H1 (cell line): Measurements from ENCODE around the gene SOCS7. TPM values are rescaled to one million over a fixed set of nuclear protein-coding genes. Genes with fewer than 3 reads are reported as not detected.

ENCODE experiments used
- CBX5 ChIP-seq: fragments of 300-800, 300-1000 bp; sonication (generic); IDR thresholded peaks from 2 replicates; pipeline ENCODE4 v1.7.1; 2016; ENCODE audit warnings: antibody characterized with exemption, low read length, low read depth
- CREB1 ChIP-seq: IDR thresholded peaks from 2 replicates; pipeline ENCODE4 v1.6.1; 2012; ENCODE audit warnings: inconsistent platforms
- JUN ChIP-seq: IDR thresholded peaks from 2 replicates; pipeline ENCODE4 v1.6.1; 2011; ENCODE audit warnings: low read depth, mild to moderate bottlenecking, improper control_type of control experiment, low read length
- MAFK ChIP-seq: IDR thresholded peaks from 2 replicates; pipeline ENCODE4 v1.6.1; 2012; ENCODE audit warnings: low read depth, mild to moderate bottlenecking, improper control_type of control experiment, low read length
- POLR2A ChIP-seq, 2 experiments: IDR thresholded peaks; 1 replicate in 1 of 2; 2 replicates in 1 of 2; pipeline ENCODE4 v1.6.1; 2011; ENCODE audit warnings: low read depth in 2 of 2, low read length in 2 of 2, mild to moderate bottlenecking in 2 of 2; ENCODE audit errors: control extremely low read depth in 1 of 2
- SIN3A ChIP-seq, 2 experiments: IDR thresholded peaks in 1 of 2; conservative IDR thresholded peaks in 1 of 2; 2 replicates each; pipeline ENCODE4 v1.6.1; 2011 to 2012; ENCODE audit warnings: low read length in 2 of 2, improper control_type of control experiment in 1 of 2, low read depth in 1 of 2, mild to moderate bottlenecking in 1 of 2
- SP2 ChIP-seq: IDR thresholded peaks from 2 replicates; pipeline ENCODE4 v1.6.1; 2012; ENCODE audit warnings: mild to moderate bottlenecking, low read length, inconsistent platforms
- TAF7 ChIP-seq: optimal IDR thresholded peaks from 2 replicates; pipeline ENCODE3; 2011; ENCODE audit warnings: low read depth, mild to moderate bottlenecking, inconsistent platforms, low read length, moderate library complexity, borderline replicate concordance
- TCF12 ChIP-seq: IDR thresholded peaks from 2 replicates; pipeline ENCODE4 v1.6.1; 2011; ENCODE audit warnings: low read depth, mild to moderate bottlenecking, low read length
- TEAD4 ChIP-seq: IDR thresholded peaks from 2 replicates; pipeline ENCODE4 v1.6.1; 2012; ENCODE audit warnings: low read depth, low read length, inconsistent platforms, mixed read lengths
- polyA plus RNA-seq, 7 experiments: library from polyadenylated mRNA; depleted of rRNA in 3 of 7; stranded (reverse) in 5 of 7; unstranded in 2 of 7; fragments of >200 nt in 5 of 7; fragments of 200-250 nt in 2 of 7; gene quantifications; 1 replicate in 5 of 7; 2 replicates in 1 of 7; 4 replicates in 1 of 7; pipeline versions ENCODE4 v1.2.1 to v1.2.3, GENCODE V29; 2011 to 2013; ENCODE audit warnings: missing spikeins in 2 of 7, mixed read lengths in 2 of 7
- total RNA-seq: library from RNA; stranded (reverse); fragmentation: NEBNext Ultra II Directional; extraction: Animal tissue kit (Norgen Biotek cat#: 25700); gene quantifications from 2 replicates; pipeline ENCODE4 v1.2.1, GENCODE V29; 2021
- TF ChIP-seq, protein P1 (sequence below): fragments of 300-600 bp; sonication (generic); IDR thresholded peaks from 2 replicates; pipeline ENCODE4 v1.7.1; 2012; ENCODE audit warnings: low read length, moderate library complexity, mild to moderate bottlenecking, inconsistent platforms; ENCODE audit not compliant: insufficient replicate concordance
- TF ChIP-seq, protein P2 (sequence below): IDR thresholded peaks from 2 replicates; pipeline ENCODE4 v1.6.1; 2011; ENCODE audit warnings: low read length, improper control_type of control experiment

The SOCS7 gene
- total and polyA plus RNA-seq, 2 of the 8 experiments (the other 6 are each of a cell fraction or from before 2014, with no cell fraction given), result 13.5 to 26.9 TPM

DNA sequence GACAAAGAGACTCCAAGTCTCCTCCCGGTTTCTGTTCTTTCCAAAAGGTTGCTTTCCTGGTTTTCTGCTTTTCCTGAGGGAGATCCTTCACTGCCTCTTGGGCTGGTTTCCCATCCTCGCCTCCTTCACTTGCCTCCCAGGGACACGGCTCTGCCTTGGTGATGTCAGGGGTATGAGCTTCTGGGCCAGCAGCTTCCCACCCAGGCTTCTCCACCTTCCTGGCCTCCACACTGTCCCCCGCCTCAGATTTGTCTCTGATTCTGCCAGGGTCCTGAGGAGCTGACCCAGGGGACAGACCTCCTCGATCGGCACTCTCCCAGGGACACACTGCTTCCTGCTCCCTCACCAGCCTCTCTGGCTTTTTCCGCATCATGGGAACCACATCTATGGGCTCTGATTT is 22.4 kb upstream of the SOCS7 start (continued):
- TF ChIP-seq, protein P1, sequence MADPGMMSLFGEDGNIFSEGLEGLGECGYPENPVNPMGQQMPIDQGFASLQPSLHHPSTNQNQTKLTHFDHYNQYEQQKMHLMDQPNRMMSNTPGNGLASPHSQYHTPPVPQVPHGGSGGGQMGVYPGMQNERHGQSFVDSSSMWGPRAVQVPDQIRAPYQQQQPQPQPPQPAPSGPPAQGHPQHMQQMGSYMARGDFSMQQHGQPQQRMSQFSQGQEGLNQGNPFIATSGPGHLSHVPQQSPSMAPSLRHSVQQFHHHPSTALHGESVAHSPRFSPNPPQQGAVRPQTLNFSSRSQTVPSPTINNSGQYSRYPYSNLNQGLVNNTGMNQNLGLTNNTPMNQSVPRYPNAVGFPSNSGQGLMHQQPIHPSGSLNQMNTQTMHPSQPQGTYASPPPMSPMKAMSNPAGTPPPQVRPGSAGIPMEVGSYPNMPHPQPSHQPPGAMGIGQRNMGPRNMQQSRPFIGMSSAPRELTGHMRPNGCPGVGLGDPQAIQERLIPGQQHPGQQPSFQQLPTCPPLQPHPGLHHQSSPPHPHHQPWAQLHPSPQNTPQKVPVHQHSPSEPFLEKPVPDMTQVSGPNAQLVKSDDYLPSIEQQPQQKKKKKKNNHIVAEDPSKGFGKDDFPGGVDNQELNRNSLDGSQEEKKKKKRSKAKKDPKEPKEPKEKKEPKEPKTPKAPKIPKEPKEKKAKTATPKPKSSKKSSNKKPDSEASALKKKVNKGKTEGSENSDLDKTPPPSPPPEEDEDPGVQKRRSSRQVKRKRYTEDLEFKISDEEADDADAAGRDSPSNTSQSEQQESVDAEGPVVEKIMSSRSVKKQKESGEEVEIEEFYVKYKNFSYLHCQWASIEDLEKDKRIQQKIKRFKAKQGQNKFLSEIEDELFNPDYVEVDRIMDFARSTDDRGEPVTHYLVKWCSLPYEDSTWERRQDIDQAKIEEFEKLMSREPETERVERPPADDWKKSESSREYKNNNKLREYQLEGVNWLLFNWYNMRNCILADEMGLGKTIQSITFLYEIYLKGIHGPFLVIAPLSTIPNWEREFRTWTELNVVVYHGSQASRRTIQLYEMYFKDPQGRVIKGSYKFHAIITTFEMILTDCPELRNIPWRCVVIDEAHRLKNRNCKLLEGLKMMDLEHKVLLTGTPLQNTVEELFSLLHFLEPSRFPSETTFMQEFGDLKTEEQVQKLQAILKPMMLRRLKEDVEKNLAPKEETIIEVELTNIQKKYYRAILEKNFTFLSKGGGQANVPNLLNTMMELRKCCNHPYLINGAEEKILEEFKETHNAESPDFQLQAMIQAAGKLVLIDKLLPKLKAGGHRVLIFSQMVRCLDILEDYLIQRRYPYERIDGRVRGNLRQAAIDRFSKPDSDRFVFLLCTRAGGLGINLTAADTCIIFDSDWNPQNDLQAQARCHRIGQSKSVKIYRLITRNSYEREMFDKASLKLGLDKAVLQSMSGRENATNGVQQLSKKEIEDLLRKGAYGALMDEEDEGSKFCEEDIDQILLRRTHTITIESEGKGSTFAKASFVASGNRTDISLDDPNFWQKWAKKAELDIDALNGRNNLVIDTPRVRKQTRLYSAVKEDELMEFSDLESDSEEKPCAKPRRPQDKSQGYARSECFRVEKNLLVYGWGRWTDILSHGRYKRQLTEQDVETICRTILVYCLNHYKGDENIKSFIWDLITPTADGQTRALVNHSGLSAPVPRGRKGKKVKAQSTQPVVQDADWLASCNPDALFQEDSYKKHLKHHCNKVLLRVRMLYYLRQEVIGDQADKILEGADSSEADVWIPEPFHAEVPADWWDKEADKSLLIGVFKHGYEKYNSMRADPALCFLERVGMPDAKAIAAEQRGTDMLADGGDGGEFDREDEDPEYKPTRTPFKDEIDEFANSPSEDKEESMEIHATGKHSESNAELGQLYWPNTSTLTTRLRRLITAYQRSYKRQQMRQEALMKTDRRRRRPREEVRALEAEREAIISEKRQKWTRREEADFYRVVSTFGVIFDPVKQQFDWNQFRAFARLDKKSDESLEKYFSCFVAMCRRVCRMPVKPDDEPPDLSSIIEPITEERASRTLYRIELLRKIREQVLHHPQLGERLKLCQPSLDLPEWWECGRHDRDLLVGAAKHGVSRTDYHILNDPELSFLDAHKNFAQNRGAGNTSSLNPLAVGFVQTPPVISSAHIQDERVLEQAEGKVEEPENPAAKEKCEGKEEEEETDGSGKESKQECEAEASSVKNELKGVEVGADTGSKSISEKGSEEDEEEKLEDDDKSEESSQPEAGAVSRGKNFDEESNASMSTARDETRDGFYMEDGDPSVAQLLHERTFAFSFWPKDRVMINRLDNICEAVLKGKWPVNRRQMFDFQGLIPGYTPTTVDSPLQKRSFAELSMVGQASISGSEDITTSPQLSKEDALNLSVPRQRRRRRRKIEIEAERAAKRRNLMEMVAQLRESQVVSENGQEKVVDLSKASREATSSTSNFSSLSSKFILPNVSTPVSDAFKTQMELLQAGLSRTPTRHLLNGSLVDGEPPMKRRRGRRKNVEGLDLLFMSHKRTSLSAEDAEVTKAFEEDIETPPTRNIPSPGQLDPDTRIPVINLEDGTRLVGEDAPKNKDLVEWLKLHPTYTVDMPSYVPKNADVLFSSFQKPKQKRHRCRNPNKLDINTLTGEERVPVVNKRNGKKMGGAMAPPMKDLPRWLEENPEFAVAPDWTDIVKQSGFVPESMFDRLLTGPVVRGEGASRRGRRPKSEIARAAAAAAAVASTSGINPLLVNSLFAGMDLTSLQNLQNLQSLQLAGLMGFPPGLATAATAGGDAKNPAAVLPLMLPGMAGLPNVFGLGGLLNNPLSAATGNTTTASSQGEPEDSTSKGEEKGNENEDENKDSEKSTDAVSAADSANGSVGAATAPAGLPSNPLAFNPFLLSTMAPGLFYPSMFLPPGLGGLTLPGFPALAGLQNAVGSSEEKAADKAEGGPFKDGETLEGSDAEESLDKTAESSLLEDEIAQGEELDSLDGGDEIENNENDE, result no peak
- TF ChIP-seq POLR2A (IDR thresholded peaks at IDR 0.05; ENCODE audit: control extremely low read depth in 1 of 2, low read depth in 2 of 2, low read length in 2 of 2) (no peak), CBX5 (no peak), SP2 (no peak), CREB1 (no peak), JUN (no peak), MAFK (no peak), TCF12 (no peak), SIN3A (conservative IDR thresholded peaks at IDR 0.05 in 1 of 2, IDR thresholded peaks at IDR 0.05 in 1 of 2; ENCODE audit: low read depth in 1 of 2, low read length in 2 of 2) (no peak), TAF7 (no peak), TEAD4 (no peak)
- TF ChIP-seq, protein P2, sequence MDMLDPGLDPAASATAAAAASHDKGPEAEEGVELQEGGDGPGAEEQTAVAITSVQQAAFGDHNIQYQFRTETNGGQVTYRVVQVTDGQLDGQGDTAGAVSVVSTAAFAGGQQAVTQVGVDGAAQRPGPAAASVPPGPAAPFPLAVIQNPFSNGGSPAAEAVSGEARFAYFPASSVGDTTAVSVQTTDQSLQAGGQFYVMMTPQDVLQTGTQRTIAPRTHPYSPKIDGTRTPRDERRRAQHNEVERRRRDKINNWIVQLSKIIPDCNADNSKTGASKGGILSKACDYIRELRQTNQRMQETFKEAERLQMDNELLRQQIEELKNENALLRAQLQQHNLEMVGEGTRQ, result no peak
